GM12872 (cell line): ENCODE data around the gene ZNF609.

Experiments
- TF ChIP-seq, protein P1 (sequence below): IDR thresholded peaks from 3 replicates; pipeline ENCODE4 v1.5.1; 2011; ENCODE audit warnings: low read depth, mild to moderate bottlenecking, low read length, moderate library complexity; ENCODE audit not compliant: insufficient read depth

ZNF609 gene

DNA sequence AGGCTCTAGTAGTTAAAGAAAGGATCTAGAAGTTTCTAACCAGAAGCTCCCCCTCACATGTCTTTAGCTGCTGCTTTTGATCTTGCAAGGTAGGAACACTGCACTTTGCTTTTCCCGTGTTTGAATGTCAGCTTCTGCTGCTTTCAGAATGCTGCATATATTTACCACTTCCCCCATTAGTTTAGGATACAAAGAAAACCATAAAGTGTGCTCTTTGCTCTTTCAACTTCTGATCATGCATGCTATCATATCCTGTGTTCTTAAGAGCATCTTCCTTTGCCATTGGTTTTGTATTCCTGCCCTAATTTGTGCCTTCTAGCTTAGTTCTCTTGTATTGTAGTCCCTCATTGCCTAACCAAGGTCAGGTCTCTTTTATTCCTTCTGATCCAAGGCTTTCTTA, 43.3 kb downstream of the ZNF609 start:
- TF ChIP-seq, protein P1, sequence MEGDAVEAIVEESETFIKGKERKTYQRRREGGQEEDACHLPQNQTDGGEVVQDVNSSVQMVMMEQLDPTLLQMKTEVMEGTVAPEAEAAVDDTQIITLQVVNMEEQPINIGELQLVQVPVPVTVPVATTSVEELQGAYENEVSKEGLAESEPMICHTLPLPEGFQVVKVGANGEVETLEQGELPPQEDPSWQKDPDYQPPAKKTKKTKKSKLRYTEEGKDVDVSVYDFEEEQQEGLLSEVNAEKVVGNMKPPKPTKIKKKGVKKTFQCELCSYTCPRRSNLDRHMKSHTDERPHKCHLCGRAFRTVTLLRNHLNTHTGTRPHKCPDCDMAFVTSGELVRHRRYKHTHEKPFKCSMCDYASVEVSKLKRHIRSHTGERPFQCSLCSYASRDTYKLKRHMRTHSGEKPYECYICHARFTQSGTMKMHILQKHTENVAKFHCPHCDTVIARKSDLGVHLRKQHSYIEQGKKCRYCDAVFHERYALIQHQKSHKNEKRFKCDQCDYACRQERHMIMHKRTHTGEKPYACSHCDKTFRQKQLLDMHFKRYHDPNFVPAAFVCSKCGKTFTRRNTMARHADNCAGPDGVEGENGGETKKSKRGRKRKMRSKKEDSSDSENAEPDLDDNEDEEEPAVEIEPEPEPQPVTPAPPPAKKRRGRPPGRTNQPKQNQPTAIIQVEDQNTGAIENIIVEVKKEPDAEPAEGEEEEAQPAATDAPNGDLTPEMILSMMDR, result no peak

DNA sequence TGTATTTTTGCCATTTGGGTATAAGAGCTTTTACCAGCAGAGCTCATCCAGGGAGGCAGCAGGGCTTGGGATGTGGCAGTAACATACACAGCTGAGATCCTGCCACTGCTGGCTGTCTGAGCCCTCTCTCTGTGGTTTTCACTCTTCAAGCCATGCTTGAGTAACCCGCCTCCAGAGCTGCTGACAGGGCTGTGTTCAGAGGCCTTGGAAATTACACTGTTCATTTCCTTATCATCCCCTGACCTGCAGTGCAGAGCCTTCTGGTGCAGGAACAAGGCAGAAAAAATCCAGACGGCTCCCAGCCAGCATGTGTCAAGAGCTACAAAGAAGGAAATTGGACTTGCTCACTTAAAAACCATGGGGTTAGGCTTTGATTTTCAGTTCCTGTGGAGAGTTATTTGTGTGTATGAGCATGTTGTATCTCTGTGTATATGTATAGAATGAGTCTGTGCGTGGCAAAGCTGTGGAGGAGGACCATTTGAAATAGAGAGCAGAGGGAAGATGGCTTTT, 47.0 kb downstream of the ZNF609 start:
- TF ChIP-seq, protein P1, result no peak

DNA sequence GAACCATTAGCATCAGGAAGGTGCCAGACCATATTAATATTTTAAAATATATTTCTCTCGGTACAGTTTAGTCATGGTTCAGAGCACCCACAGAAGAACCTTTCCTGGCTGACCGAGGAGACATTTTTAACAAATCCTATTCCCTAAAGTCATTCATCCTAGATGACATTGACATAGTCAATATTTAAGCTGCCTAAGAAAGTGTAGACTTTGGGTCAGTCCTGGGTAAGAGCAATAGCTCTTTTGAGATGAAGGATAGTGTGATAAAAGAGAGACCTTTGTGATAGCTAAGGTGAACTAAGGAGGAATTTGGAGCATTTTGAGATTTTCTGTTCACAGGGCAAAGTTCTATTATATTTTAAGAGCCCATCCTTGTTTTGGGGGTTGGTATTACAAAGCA, 47.5 kb downstream of the ZNF609 start:
- TF ChIP-seq, protein P1, result no peak

DNA sequence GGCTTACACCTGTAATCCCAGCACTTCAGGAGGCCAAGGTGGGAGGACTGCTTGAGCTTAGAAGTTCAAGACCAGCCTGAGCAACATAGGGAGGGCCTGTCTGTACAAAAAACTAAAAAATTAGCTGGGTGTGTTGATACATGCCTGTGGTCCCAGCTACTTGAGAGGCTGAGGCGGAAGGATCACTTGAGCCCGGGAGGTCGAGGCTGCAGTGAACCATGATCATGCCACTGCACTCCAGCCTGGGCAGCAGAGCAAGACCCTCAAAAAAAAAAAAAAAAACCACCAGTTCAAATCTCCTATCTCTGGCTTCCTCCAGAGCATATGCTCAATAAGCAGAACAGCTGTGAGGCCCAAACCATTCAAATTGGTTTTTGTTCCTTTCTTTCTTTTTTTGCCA, 53.4 kb downstream of the ZNF609 start:
- TF ChIP-seq, protein P1, result no peak

DNA sequence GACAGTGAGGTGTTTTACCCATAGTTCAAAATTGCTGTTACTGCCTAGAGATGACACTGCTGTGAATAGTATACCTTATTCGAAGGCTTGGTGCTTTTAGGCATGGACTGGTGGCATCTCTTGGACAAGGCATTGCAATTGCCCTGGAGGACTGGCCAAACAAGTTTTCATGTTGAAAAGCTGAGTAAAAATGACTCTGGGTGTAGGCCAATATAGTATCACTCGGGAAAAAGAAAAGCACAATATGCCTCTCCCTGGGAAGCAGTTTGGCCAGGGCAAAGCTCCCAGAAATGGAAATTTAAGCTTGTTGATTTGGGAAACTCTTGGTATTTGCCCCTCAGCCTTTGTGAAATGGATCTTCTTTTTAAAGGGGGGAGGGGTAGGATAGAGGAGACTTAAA, 54.8 kb downstream of the ZNF609 start:
- TF ChIP-seq, protein P1, result no peak

DNA sequence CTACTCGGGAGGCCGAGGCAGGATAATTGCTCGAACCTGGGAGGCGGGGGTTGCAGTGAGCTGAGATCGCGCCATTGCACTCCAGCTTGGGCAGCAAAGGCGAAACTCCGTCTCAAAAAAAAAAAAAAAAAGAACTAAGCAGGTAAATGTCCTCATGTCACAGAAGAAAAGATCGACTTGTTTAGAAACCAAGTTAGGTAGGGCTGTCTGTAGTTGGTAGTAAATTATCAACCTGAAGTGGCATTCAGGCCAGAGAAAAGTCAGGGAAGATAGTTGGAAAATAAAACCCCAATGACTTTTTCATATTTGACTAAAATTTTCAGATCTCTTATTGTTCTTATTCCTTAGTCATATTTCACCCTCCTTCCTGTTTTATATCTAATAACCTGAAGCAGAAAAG, 55.4 kb downstream of the ZNF609 start:
- TF ChIP-seq, protein P1, result no peak

DNA sequence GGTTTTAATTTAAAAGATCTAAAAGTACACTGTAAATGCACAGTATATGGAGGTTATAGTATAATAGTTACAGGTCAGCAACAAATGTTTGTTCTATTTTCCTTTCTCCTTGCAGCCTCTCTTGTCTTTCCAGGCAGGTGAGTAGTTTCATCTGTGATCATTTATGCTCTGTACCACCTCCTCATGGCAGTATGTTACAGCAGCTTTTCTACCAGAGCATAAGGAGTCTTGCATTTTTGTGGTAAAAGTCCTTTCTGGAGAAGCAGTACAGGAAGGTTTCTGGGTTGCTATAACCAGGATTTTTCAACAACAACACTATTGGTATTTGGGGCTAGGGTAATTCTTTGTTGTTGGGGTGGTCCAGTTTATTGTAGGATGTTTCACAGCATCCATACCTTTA, 59.5 kb downstream of the ZNF609 start:
- TF ChIP-seq, protein P1, result no peak
